GM12875 (cell line): Measurements from ENCODE around the gene BAAT.

Experiments
- H3K4me3 ChIP-seq: one replicate; pipeline ENCODE4 v1.5.1; 2011; ENCODE audit warnings: low read depth, low read length, control low read depth
- CTCF ChIP-seq: IDR thresholded peaks from 2 replicates; pipeline ENCODE4 v1.5.1; 2011; ENCODE audit warnings: low read depth, mild to moderate bottlenecking, control low read depth, inconsistent platforms, low read length, moderate library complexity, borderline replicate concordance; ENCODE audit not compliant: insufficient read depth

BAAT gene

GRCh38 chr9:101427358-101427757 is 42.6 kb upstream of the BAAT start:
- H3K4me3 ChIP-seq = no peak overlapping the region
- TF ChIP-seq CTCF = no peak

- H3K4me3 ChIP-seq = no peak overlapping the region
- no peak for TF ChIP-seq CTCF
Measured at GRCh38 chr9:101421653-101422065, 36.9 kb upstream of the BAAT start.

GRCh38 chr9:101419863-101420262 is 35.1 kb upstream of the BAAT start:
- H3K4me3 ChIP-seq = no peak overlapping the region
- TF ChIP-seq CTCF = no peak

- TF ChIP-seq CTCF = no peak
- no peak overlapping the region for H3K4me3 ChIP-seq
Measured at GRCh38 chr9:101418518-101419430, 34.0 kb upstream of the BAAT start.

GRCh38 chr9:101417977-101418376 is 33.2 kb upstream of the BAAT start:
- no peak for TF ChIP-seq CTCF
- H3K4me3 ChIP-seq = no peak overlapping the region

GRCh38 chr9:101417389-101417788 is 32.6 kb upstream of the BAAT start:
- no peak overlapping the region for H3K4me3 ChIP-seq
- no peak for TF ChIP-seq CTCF

GRCh38 chr9:101415578-101415977 is 30.8 kb upstream of the BAAT start:
- no peak overlapping the region for H3K4me3 ChIP-seq
- no peak for TF ChIP-seq CTCF
